Psoas muscle (tissue), 8 donors: ENCODE measurements around the gene SCGB1D4. TPM values are rescaled to one million over a fixed set of nuclear protein-coding genes. Genes with fewer than 3 reads are reported as not detected.

Source experiments
- ATAC-seq, 4 donors: fragments of 200-7000 bp; cut with Tn5 transposase; one replicate each; pipeline ENCODE4 v1.9.1; 2020; ENCODE audit warnings: moderate library complexity in 3 of 4, mild to moderate bottlenecking in 2 of 4
- DNase-seq, 2 donors: peaks; one replicate each; pipeline ENCODE4 v3.0.0-alpha.2; 2020
- H3K27ac ChIP-seq: fragments of 200-600 bp; one replicate; pipeline ENCODE4 v1.8.0; 2022
- H3K27me3 ChIP-seq, 3 donors: fragments of 200-600 bp in 1 of 3; one replicate each; pipeline versions ENCODE4 v1.6.1 to v1.8.0; 2013 to 2022; ENCODE audit warnings: low read length in 2 of 3, mild to moderate bottlenecking in 2 of 3, moderate library complexity in 1 of 3; ENCODE audit not compliant: insufficient read depth in 3 of 3
- H3K36me3 ChIP-seq, 2 donors: fragments of 200-600 bp in 1 of 2; one replicate each; pipeline versions ENCODE4 v1.6.1 to v1.8.0; 2013 to 2022; ENCODE audit warnings: low read depth in 1 of 2, mild to moderate bottlenecking in 1 of 2, moderate library complexity in 1 of 2; ENCODE audit not compliant: insufficient read depth in 1 of 2
- H3K4me1 ChIP-seq: fragments of 200-600 bp; one replicate; pipeline ENCODE4 v1.8.0; 2022
- H3K4me3 ChIP-seq: fragments of 200-600 bp; one replicate; pipeline ENCODE4 v1.8.0; 2022; ENCODE audit warnings: mild to moderate bottlenecking
- H3K9me3 ChIP-seq: fragments of 200-600 bp; one replicate; pipeline ENCODE4 v1.8.0; 2022
- WGBS, 3 donors: extraction: QIAGEN DNeasy Blood & Tissue Kit; methylation state at CpG; one replicate each; pipeline versions ENCODE4 v1.1.6 to v1.1.7; 2013; 5-methylcytosine and 5-hydroxymethylcytosine counted together
- intact Hi-C, 2 donors: fragments of 100-400 bp; cut with DNase I; formaldehyde crosslinking; loops; one replicate each; pipeline versions ENCODE4 v1.11.0 to v1.14.2; 2022
- polyA plus RNA-seq, 3 donors: library from polyadenylated mRNA; stranded (reverse); fragments of 200-250 nt; gene quantifications; one replicate each; pipeline ENCODE4 v1.2.3, GENCODE V29; 2013
- total RNA-seq, 4 donors: library from RNA; stranded (reverse); fragmentation: NEBNext Ultra II Directional in 2 of 4; extraction: Animal tissue kit (Norgen Biotek cat#: 25700) in 2 of 4; gene quantifications; one replicate each; pipeline versions ENCODE4 v1.2.1 to v1.2.4, GENCODE V29; 2021 to 2023
- TF ChIP-seq, protein P1 (sequence below): fragments of 200-600 bp; IDR thresholded peaks from one replicate; pipeline ENCODE4 v1.8.0; 2022; ENCODE audit warnings: antibody characterized with exemption
- donor health status: healthy with polysubstance abuse.
- donor health status: DM: no; HTN: no; CAD: no; lungs with moderate emphysema.
- donor health status: Bipolar disorder and iron deficiency.
- donor health status: healthy.
- donor health status: DM: yes; HTN: yes; CAD: no.
- donor health status: DM: no; HTN: no; CAD: no.
- donor health status: DM: no; HTN: no; CAD: no.
- donor health status: DM: yes; HTN: yes; CAD: no.

SCGB1D4 gene
- total and polyA plus RNA-seq, 7 donors: not detected

GRCh38 chr11:62267050-62267449 is 31.8 kb downstream of the SCGB1D4 start:
- no peaks in the 10 kb centered on the region for H3K36me3 ChIP-seq
- no peak overlapping the region for H3K27ac ChIP-seq
- intact Hi-C loops: no loop called here
- no peaks in the 10 kb centered on the region for H3K4me1 ChIP-seq
- TF ChIP-seq, protein P1, sequence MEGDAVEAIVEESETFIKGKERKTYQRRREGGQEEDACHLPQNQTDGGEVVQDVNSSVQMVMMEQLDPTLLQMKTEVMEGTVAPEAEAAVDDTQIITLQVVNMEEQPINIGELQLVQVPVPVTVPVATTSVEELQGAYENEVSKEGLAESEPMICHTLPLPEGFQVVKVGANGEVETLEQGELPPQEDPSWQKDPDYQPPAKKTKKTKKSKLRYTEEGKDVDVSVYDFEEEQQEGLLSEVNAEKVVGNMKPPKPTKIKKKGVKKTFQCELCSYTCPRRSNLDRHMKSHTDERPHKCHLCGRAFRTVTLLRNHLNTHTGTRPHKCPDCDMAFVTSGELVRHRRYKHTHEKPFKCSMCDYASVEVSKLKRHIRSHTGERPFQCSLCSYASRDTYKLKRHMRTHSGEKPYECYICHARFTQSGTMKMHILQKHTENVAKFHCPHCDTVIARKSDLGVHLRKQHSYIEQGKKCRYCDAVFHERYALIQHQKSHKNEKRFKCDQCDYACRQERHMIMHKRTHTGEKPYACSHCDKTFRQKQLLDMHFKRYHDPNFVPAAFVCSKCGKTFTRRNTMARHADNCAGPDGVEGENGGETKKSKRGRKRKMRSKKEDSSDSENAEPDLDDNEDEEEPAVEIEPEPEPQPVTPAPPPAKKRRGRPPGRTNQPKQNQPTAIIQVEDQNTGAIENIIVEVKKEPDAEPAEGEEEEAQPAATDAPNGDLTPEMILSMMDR: no peak
- peaks cover 0 to 5% (median 0%) of the 10 kb centered on the region in 3 donors for H3K27me3 ChIP-seq
- no peak for DNase-seq
- H3K9me3 ChIP-seq: no peaks in the 10 kb centered on the region
- WGBS, 3 donors: 83 to 89% (median 88%) methylated on average over 1 of the region's 1 CpG
- H3K4me3 ChIP-seq: no peak overlapping the region
- no peak for ATAC-seq

GRCh38 chr11:62266558-62266957 is 32.3 kb downstream of the SCGB1D4 start:
- intact Hi-C loops: no loop called here
- H3K4me3 ChIP-seq: no peak overlapping the region
- peaks cover 0 to 5% (median 0%) of the 10 kb centered on the region in 3 donors for H3K27me3 ChIP-seq
- no peaks in the 10 kb centered on the region for H3K36me3 ChIP-seq
- 57 to 72% (median 67%) methylated on average over 4 of the region's 4 CpGs for WGBS, 3 donors
- no peaks in the 10 kb centered on the region for H3K9me3 ChIP-seq
- ATAC-seq: peak in 1 of 4 donors; percentile 68
- no peaks in the 10 kb centered on the region for H3K4me1 ChIP-seq
- TF ChIP-seq, protein P1: no peak
- no peak overlapping the region for H3K27ac ChIP-seq
- DNase-seq: no peak

DNA sequence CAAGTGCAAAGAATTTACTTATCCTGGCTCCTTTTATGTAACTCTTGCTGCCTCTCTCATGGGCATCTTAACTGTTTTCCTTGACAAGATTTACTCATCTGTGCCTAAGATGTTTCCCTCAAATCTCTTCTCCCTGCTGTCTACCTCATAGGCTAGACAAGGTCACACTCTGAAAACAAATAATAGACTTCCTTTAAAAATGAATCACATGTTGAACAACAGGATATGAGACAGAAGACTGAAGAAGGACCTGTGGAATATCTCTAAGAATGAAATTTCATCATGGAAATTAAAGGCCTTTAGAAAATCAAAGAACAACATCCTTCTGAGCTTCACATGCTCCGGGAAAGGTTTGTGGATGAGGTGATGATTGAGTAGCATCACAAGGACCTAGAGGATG is 34.9 kb downstream of the SCGB1D4 start:
- no peak overlapping the region for H3K4me3 ChIP-seq
- intact Hi-C loops: no loop called here
- H3K9me3 ChIP-seq: no peaks in the 10 kb centered on the region
- no peak overlapping the region for H3K27ac ChIP-seq
- no peaks in the 10 kb centered on the region for H3K36me3 ChIP-seq
- TF ChIP-seq, protein P1: no peak
- no peak for ATAC-seq
- H3K4me1 ChIP-seq: no peaks in the 10 kb centered on the region
- H3K27me3 ChIP-seq: no peaks in the 10 kb centered on the region
- DNase-seq: no peak
- WGBS, 3 donors: 79 to 90% (median 80%) methylated on average over 1 of the region's 1 CpG

GRCh38 chr11:62260261-62260953 is 38.5 kb downstream of the SCGB1D4 start:
- H3K36me3 ChIP-seq: no peaks in the 10 kb centered on the region
- no peak overlapping the region for H3K4me3 ChIP-seq
- no peaks in the 10 kb centered on the region for H3K4me1 ChIP-seq
- TF ChIP-seq, protein P1: no peak
- H3K27ac ChIP-seq: no peak overlapping the region
- intact Hi-C loops: no loop called here
- DNase-seq: no peak
- WGBS, 3 donors: 57 to 65% (median 64%) methylated on average over 6 of the region's 6 CpGs
- no peaks in the 10 kb centered on the region for H3K9me3 ChIP-seq
- no peaks in the 10 kb centered on the region for H3K27me3 ChIP-seq
- ATAC-seq: no peak

DNA sequence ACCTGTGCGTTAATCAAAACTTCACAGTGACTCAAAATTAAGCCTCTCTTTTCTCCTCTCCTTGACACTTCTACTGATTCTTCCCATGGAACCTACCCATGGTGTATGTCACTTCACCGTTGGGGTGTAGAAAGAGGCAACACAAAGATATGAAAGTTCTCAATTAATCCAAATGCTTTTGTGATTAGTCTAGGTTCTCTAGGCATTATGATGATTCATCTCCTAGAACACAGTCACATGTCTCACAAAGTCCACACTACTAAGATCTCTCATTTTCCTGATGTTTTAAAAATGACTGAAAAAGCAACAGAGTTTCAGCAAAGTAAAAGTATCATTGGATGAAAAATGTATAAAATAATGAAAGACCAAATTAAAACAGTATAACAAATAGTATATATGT is 42.6 kb downstream of the SCGB1D4 start:
- DNase-seq (no peak), ATAC-seq (no peak)
- Histone ChIP-seq H3K9me3 (peaks cover 18% of the 10 kb centered on the region), H3K36me3 (no peaks in the 10 kb centered on the region), H3K27ac (no peak overlapping the region), H3K4me1 (no peaks in the 10 kb centered on the region), H3K27me3 (no peaks in the 10 kb centered on the region), H3K4me3 (no peak overlapping the region)
- TF ChIP-seq, protein P1: no peak
- intact Hi-C loops: no loop called here
- 83 to 87% (median 85%) methylated on average over 2 of the region's 2 CpGs for WGBS, 3 donors
